ENCODE measurements around the gene HORMAD2. TPM values are rescaled to one million over a fixed set of nuclear protein-coding genes. Genes with fewer than 3 reads are reported as not detected.

HORMAD2 gene
- total RNA-seq, 1 donor from 2014 or later = not detected

GRCh38 chr22:30187094-30187493 is 106.8 kb downstream of the HORMAD2 start:
- no peak for TF ChIP-seq CTCF (conservative IDR thresholded peaks at IDR 0.05)
- no peak overlapping the region for H3K4me3 Mint-ChIP-seq
- DNase-seq (ENCODE audit: low read depth, low spot score) = no peak
- H3K9me3 Mint-ChIP-seq = no peaks in the 10 kb centered on the region
- H3K27me3 Mint-ChIP-seq (ENCODE audit: low read depth) = no peaks in the 10 kb centered on the region
- no peaks in the 10 kb centered on the region for H3K4me1 Mint-ChIP-seq
- H3K27ac Mint-ChIP-seq (ENCODE audit: unreplicated experiment) = no peak overlapping the region
- H3K36me3 Mint-ChIP-seq (ENCODE audit: low read depth) = no peaks in the 10 kb centered on the region

- Mint-ChIP-seq H3K36me3 (ENCODE audit: low read depth) (no peaks in the 10 kb centered on the region), H3K9me3 (no peaks in the 10 kb centered on the region), H3K4me3 (no peak overlapping the region), H3K27me3 (ENCODE audit: low read depth) (no peaks in the 10 kb centered on the region), H3K4me1 (no peaks in the 10 kb centered on the region), H3K27ac (ENCODE audit: unreplicated experiment) (no peak overlapping the region)
- DNase-seq (ENCODE audit: low read depth, low spot score) = no peak
- no peak for TF ChIP-seq CTCF (conservative IDR thresholded peaks at IDR 0.05)
Measured at GRCh38 chr22:30187529-30188407, 107.5 kb downstream of the HORMAD2 start.

GRCh38 chr22:30188911-30189310 is 108.6 kb downstream of the HORMAD2 start:
- no peak overlapping the region for H3K27ac Mint-ChIP-seq (ENCODE audit: unreplicated experiment)
- no peaks in the 10 kb centered on the region for H3K4me1 Mint-ChIP-seq
- DNase-seq (ENCODE audit: low read depth, low spot score) = no peak
- no peak overlapping the region for H3K4me3 Mint-ChIP-seq
- H3K27me3 Mint-ChIP-seq (ENCODE audit: low read depth) = no peaks in the 10 kb centered on the region
- H3K36me3 Mint-ChIP-seq (ENCODE audit: low read depth) = no peaks in the 10 kb centered on the region
- no peak for TF ChIP-seq CTCF (conservative IDR thresholded peaks at IDR 0.05)
- H3K9me3 Mint-ChIP-seq = no peaks in the 10 kb centered on the region

GRCh38 chr22:30190574-30190973 is 110.3 kb downstream of the HORMAD2 start:
- no peak for TF ChIP-seq CTCF (conservative IDR thresholded peaks at IDR 0.05)
- no peak for DNase-seq (ENCODE audit: low read depth, low spot score)
- H3K27ac Mint-ChIP-seq (ENCODE audit: unreplicated experiment) = no peak overlapping the region
- no peaks in the 10 kb centered on the region for H3K36me3 Mint-ChIP-seq (ENCODE audit: low read depth)
- peaks cover 9% of the 10 kb centered on the region for H3K4me1 Mint-ChIP-seq
- H3K4me3 Mint-ChIP-seq = no peak overlapping the region
- H3K27me3 Mint-ChIP-seq (ENCODE audit: low read depth) = no peaks in the 10 kb centered on the region
- no peaks in the 10 kb centered on the region for H3K9me3 Mint-ChIP-seq

- Mint-ChIP-seq H3K4me3 (no peak overlapping the region), H3K9me3 (no peaks in the 10 kb centered on the region), H3K36me3 (ENCODE audit: low read depth) (no peaks in the 10 kb centered on the region), H3K4me1 (peaks cover 15% of the 10 kb centered on the region), H3K27ac (ENCODE audit: unreplicated experiment) (no peak overlapping the region), H3K27me3 (ENCODE audit: low read depth) (no peaks in the 10 kb centered on the region)
- no peak for DNase-seq (ENCODE audit: low read depth, low spot score)
- TF ChIP-seq CTCF (conservative IDR thresholded peaks at IDR 0.05) = no peak
Measured at GRCh38 chr22:30191040-30191701, 110.9 kb downstream of the HORMAD2 start.

Data from neural crest cell (in vitro differentiated cells).